ENCODE measurements around the gene VSIG10L.

- TF ChIP-seq POLR2AphosphoS5 (IDR thresholded peaks at IDR 0.05) (no peak), POLR2A (IDR thresholded peaks at IDR 0.05) (no peak)
- TF ChIP-seq, protein P1, sequence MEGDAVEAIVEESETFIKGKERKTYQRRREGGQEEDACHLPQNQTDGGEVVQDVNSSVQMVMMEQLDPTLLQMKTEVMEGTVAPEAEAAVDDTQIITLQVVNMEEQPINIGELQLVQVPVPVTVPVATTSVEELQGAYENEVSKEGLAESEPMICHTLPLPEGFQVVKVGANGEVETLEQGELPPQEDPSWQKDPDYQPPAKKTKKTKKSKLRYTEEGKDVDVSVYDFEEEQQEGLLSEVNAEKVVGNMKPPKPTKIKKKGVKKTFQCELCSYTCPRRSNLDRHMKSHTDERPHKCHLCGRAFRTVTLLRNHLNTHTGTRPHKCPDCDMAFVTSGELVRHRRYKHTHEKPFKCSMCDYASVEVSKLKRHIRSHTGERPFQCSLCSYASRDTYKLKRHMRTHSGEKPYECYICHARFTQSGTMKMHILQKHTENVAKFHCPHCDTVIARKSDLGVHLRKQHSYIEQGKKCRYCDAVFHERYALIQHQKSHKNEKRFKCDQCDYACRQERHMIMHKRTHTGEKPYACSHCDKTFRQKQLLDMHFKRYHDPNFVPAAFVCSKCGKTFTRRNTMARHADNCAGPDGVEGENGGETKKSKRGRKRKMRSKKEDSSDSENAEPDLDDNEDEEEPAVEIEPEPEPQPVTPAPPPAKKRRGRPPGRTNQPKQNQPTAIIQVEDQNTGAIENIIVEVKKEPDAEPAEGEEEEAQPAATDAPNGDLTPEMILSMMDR (IDR thresholded peaks at IDR 0.05): no peak
Observed at GRCh38 chr19:51351266-51351990, 9.5 kb upstream of the VSIG10L start.
